ENCODE results near the gene PLIN3. TPM values are rescaled to one million over a fixed set of nuclear protein-coding genes. Genes with fewer than 3 reads are reported as not detected.
"Not testable (repeated sequence)": the region's sequence is repeated elsewhere in the genome, so short reads cannot be mapped to it uniquely, and the experiment has no call there.

The PLIN3 gene
- total RNA-seq, 3 donors from 2014 or later, result 15.8 to 20.6 (median 19.8) TPM

DNA sequence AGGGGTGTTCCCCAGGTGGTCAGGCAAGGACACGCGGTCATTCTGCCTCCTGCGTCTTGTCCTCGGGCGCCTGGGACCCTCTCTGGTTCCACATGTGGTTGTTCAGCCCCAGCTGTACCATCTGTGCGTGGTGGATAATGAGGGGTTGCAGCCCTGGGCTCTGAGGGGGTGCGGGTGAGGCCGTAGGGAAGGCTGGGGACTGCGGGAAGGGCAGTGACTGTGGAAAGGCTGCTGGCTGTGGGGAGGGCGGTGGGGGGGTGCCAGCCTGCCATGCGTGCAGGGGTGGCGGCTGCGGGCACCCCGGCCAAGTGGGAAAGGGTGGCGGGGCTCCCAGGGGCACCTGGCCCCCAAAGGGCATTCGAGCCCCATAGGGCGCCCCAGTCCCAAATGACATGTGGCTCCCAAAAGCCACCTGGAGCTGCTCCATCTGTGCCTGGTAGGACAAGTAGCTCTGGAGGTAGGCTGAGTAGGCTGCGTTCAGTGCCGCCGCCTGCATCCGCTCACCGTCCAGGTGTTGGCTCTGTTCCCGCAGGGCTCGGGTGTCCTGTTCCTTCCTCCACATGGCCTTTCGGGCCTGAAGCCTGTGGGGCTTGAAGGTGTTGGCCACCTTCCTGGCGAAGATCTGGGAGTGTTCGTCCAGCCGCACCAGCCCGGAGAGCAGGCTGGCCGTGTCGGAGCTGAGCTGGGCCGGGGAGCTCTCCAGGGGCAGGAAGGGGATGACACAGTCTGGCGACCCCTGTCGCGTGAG, 51.1 kb downstream of the PLIN3 start:
- Mint-ChIP-seq H3K9me3 (no peaks in the 10 kb centered on the region), H3K36me3 (ENCODE audit: insufficient read depth) (peaks cover 8% of the 10 kb centered on the region), H3K27me3 (ENCODE audit: low read depth) (no peaks in the 10 kb centered on the region), H3K4me3 (no peak overlapping the region), H3K4me1 (ENCODE audit: low read depth) (peaks cover 23% of the 10 kb centered on the region)
- ATAC-seq, result no peak
- DNase-seq, result no peak

DNA sequence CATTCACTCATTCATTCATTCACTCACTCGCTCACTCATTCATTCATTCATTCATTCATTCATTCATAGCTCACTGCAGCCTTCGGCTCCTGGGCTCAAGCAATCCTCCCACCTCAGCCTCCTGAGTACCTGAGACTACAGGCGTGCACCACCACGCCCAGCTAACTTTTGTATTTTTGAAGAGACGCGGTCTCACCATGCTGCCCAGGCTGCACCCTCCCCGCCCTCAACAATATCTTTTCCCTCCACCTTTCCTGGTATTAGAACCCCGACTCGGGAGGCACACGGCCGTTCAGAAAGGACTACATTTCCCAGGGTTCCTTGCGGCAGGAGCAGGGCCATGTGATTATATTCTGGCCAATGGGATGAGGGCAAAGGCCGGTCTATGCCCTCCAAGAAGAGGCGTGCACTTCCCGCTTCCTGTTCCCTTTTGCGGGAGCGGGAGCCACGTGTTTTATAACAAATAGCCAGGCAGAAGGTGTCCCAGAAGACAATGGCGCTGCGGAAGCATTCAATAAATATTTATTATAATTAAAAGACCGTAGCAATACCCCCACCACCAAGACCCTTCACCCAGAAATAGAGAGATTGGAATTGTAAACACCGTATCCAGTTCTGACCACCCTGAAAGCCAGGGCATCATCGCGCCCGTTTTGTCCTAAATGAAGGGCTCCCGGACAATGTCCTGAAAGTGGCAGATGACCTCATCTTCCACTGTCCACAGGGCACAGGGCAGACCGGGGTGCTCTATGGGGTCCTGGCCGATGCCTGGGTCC, 51.9 kb downstream of the PLIN3 start:
- H3K4me3 Mint-ChIP-seq, result peak overlapping the region; percentile 76
- H3K36me3 Mint-ChIP-seq (ENCODE audit: insufficient read depth), result peaks cover 7% of the 10 kb centered on the region
- H3K27me3 Mint-ChIP-seq (ENCODE audit: low read depth), result no peaks in the 10 kb centered on the region
- H3K9me3 Mint-ChIP-seq, result no peaks in the 10 kb centered on the region
- DNase-seq (peak; percentile 71), ATAC-seq (peak; percentile 90 to 91)
- H3K4me1 Mint-ChIP-seq (ENCODE audit: low read depth), result peaks cover 23% of the 10 kb centered on the region

GRCh38 chr19:4814625-4815425, 52.6 kb downstream of the PLIN3 start:
- Mint-ChIP-seq H3K27me3 (ENCODE audit: low read depth) (no peaks in the 10 kb centered on the region), H3K4me1 (ENCODE audit: low read depth) (peaks cover 23% of the 10 kb centered on the region), H3K36me3 (ENCODE audit: insufficient read depth) (peaks cover 7% of the 10 kb centered on the region), H3K9me3 (no peaks in the 10 kb centered on the region), H3K4me3 (peak overlapping the region; percentile 76)
- ATAC-seq (no peak), DNase-seq (no peak)

DNA sequence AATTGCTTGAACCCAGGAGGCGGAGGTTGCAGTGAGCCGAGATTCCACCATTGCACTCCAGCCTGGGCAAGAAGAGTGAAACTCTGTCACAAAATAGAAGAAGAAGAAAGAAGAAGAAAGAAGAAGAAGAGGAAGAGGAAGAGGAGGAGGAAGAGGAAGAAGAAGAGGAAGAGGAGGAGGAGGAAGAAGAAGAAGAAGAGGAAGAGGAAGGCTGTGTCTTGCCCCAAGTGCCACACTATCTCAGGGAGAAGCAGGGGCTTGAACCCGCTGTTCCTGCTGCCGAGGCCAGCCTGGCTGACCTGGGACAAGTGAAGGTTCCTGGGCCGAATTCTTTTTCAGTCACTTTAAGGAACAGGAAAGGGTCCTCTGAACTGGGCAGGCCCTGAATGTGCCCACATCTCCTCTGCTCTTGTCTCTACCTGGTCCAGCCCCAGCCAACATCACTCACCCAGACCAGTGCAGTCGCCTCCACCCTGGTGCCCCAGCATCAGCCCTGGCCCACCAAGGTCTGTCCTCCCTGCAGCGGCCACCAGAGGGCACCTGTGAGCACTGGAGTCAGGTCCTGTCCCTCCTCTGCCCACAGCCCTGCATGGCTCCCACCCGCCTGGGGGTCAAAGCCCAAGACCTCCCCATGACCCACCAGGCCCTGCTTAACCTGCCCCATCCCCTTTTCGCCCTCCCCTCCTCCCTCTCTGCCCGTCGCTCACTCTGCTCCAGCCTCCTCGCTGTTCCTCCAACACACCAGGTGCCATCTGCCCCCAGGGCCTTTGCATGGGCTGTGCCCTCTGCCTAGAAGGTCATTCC, 55.9 kb downstream of the PLIN3 start:
- Mint-ChIP-seq H3K36me3 (ENCODE audit: insufficient read depth) (peaks cover under 1% of the 10 kb centered on the region), H3K4me3 (no peak overlapping the region), H3K4me1 (ENCODE audit: low read depth) (peaks cover 21% of the 10 kb centered on the region), H3K27me3 (ENCODE audit: low read depth) (no peaks in the 10 kb centered on the region), H3K9me3 (no peaks in the 10 kb centered on the region)
- ATAC-seq (peak; percentile 65 to 78), DNase-seq (peak; percentile 92)

DNA sequence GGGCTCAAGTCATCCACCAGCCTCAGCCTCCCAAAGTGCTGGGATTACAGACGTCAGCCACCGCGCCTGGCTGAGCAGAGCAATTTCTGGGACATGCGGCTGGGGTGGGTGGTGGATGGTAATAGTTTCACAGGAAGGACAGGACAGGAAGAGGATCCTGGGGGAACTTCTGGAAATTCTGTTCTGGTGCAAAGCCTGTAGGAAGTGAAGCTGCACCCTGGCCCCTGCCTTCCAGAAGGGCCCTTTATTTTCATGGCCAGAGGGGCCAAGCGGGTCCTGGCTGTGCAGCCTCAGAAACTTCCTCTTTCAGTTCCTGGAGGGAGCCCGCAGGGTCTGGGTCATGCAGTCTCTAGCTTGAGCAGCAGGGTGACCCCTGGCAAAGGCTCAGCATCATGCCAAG, 60.3 kb downstream of the PLIN3 start:
- ATAC-seq (no peak), DNase-seq (no peak)
- Mint-ChIP-seq H3K4me1 (ENCODE audit: low read depth) (peaks cover 5% of the 10 kb centered on the region), H3K36me3 (ENCODE audit: insufficient read depth) (no peaks in the 10 kb centered on the region), H3K9me3 (no peaks in the 10 kb centered on the region), H3K27me3 (ENCODE audit: low read depth) (no peaks in the 10 kb centered on the region), H3K4me3 (no peak overlapping the region)

- Mint-ChIP-seq H3K36me3 (ENCODE audit: insufficient read depth) (no peaks in the 10 kb centered on the region), H3K27me3 (ENCODE audit: low read depth) (no peaks in the 10 kb centered on the region), H3K4me3 (no peak overlapping the region), H3K9me3 (no peaks in the 10 kb centered on the region), H3K4me1 (ENCODE audit: low read depth) (no peaks in the 10 kb centered on the region)
- ATAC-seq (no peak), DNase-seq (no peak)
Measured at GRCh38 chr19:4806384-4806783, 61.1 kb downstream of the PLIN3 start.

GRCh38 chr19:4805140-4805539, 62.3 kb downstream of the PLIN3 start:
- not testable (repeated sequence) for H3K27me3 Mint-ChIP-seq (ENCODE audit: low read depth); H3K9me3 Mint-ChIP-seq; H3K36me3 Mint-ChIP-seq (ENCODE audit: insufficient read depth); H3K4me3 Mint-ChIP-seq; H3K4me1 Mint-ChIP-seq (ENCODE audit: low read depth); ATAC-seq; DNase-seq

DNA sequence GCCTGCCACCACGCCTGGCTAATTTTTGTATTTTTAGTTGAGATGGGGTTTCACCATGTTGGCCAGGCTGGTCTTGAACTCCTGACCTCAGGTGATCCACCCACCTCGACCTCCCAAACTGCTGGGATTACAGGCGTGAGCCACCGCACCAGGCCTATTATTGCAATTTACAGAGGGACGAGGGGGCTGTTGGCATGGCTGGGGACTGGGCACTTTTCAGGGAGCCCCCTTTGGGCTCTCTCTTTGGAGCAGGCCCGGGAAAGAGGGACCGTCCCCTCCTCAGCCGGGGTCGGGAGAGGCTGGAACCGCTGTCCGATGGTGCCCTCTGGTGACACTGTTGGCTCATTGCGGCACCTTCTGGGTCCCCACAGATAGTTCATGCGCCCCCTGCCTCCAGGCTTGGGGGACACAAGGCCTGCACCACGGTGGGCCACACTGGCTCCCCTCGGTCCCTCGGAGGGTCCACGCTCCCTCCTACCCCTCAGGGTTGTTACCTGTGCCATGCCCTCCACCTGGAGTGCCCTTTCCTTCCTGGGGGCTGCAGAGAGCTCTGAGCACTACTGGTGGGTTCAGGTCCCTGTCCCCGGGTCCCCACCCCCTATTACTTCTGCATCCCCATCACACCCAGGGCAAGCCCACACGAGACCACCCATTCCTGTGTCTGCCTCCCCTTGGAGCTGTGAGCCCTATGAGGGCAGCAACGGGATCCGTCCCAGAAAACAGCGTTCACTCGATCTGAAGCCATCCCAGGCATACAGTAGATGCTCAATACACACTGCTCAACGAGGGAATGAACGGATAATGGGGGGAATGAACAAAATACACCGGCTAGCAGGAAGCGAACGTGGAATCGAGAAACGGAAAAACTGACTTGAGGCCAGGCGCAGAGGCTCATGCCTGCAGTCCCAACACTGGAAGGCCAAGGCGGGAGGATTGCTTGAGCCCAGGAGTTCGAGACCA, 63.5 kb downstream of the PLIN3 start:
- Mint-ChIP-seq H3K9me3 (no peaks in the 10 kb centered on the region), H3K27me3 (ENCODE audit: low read depth) (no peaks in the 10 kb centered on the region), H3K36me3 (ENCODE audit: insufficient read depth) (no peaks in the 10 kb centered on the region), H3K4me3 (no peak overlapping the region), H3K4me1 (ENCODE audit: low read depth) (no peaks in the 10 kb centered on the region)
- DNase-seq (peak; percentile 65), ATAC-seq (peak; percentile 92 to 95)

DNA sequence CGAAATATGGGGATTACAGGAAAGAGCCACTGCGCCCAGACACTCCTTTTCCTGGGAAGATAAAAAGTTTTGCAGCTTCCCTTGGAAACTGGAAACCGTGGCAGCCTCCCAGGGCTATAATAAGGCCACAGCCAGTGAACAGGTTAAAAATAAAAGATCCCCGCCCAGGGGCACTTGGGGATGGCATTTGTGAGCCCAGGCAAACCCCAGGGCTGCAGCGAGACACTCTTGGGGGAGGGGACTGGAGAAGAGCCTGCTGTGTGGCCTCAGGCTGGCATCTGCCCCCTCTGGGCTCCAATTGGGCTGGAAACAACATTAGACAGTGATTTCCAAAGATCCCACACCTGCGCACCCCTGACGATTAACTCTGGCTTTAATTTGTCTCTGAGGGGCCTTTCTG, 64.8 kb downstream of the PLIN3 start:
- H3K27me3 Mint-ChIP-seq (ENCODE audit: low read depth), result no peaks in the 10 kb centered on the region
- H3K4me1 Mint-ChIP-seq (ENCODE audit: low read depth), result no peaks in the 10 kb centered on the region
- no peak overlapping the region for H3K4me3 Mint-ChIP-seq
- ATAC-seq (no peak), DNase-seq (no peak)
- peaks cover 9% of the 10 kb centered on the region for H3K36me3 Mint-ChIP-seq (ENCODE audit: insufficient read depth)
- H3K9me3 Mint-ChIP-seq, result no peaks in the 10 kb centered on the region

DNA sequence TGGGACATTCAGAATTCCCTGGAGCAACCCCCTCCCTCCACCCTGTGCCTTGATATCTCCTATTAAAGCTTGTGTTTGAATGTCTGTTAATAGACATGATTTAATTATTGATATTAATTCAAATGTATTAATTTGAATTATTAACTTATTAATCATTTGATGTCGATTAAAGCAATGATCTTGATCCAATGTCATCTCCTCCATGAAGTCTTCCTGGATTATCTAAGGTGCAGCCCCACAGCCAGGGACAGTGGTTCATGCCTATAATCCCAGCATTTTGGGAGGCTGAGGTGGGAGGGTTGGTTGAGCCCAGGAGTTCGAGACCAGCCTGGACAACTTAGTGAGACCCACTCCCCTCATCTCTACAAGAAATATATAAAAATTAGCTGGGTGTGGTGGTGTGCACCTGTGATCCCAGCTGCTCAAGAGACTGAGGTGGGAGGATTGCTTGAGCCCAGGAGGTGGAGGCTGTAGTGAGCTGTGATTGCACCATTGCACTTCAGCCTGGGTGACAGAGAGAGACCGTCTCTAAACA, 66.3 kb downstream of the PLIN3 start:
- Mint-ChIP-seq H3K36me3 (ENCODE audit: insufficient read depth) (peaks cover 15% of the 10 kb centered on the region), H3K4me3 (no peak overlapping the region), H3K27me3 (ENCODE audit: low read depth) (no peaks in the 10 kb centered on the region), H3K9me3 (no peaks in the 10 kb centered on the region), H3K4me1 (ENCODE audit: low read depth) (peaks cover 8% of the 10 kb centered on the region)
- no peak for ATAC-seq
- DNase-seq, result no peak

GRCh38 chr19:4800591-4801081, 66.8 kb downstream of the PLIN3 start:
- Mint-ChIP-seq H3K4me3 (no peak overlapping the region), H3K4me1 (ENCODE audit: low read depth) (peaks cover 9% of the 10 kb centered on the region), H3K36me3 (ENCODE audit: insufficient read depth) (peaks cover 15% of the 10 kb centered on the region), H3K9me3 (no peaks in the 10 kb centered on the region), H3K27me3 (ENCODE audit: low read depth) (no peaks in the 10 kb centered on the region)
- ATAC-seq (no peak), DNase-seq (no peak)

- H3K9me3 Mint-ChIP-seq, result no peaks in the 10 kb centered on the region
- H3K4me1 Mint-ChIP-seq (ENCODE audit: low read depth), result peaks cover 40% of the 10 kb centered on the region
- peak overlapping the region; percentile 29 for H3K4me3 Mint-ChIP-seq
- no peak for ATAC-seq
- H3K36me3 Mint-ChIP-seq (ENCODE audit: insufficient read depth), result peaks cover 22% of the 10 kb centered on the region
- H3K27me3 Mint-ChIP-seq (ENCODE audit: low read depth), result no peaks in the 10 kb centered on the region
- DNase-seq, result no peak
Measured at GRCh38 chr19:4795400-4795799, 72.1 kb downstream of the PLIN3 start.

GRCh38 chr19:4794971-4795370, 72.5 kb downstream of the PLIN3 start:
- Mint-ChIP-seq H3K36me3 (ENCODE audit: insufficient read depth) (peaks cover 22% of the 10 kb centered on the region), H3K27me3 (ENCODE audit: low read depth) (no peaks in the 10 kb centered on the region), H3K9me3 (no peaks in the 10 kb centered on the region), H3K4me3 (peak overlapping the region; percentile 85), H3K4me1 (ENCODE audit: low read depth) (peaks cover 40% of the 10 kb centered on the region)
- ATAC-seq (no peak), DNase-seq (no peak)
